Astrocyte (in vitro differentiated cells and primary cell): ENCODE measurements around the gene FTO.

Source experiments
- CTCF ChIP-seq: IDR thresholded peaks from 2 replicates; pipeline ENCODE4 v1.5.1; 2011; ENCODE audit warnings: low read depth, mild to moderate bottlenecking, inconsistent platforms, low read length, moderate library complexity; ENCODE audit not compliant: insufficient read depth
- EZH2 ChIP-seq: IDR thresholded peaks from 2 replicates; pipeline ENCODE4 v1.6.1; 2012; ENCODE audit warnings: mild to moderate bottlenecking, low read length, inconsistent platforms; ENCODE audit not compliant: insufficient read depth

- TF ChIP-seq CTCF (no peak), EZH2 (no peak)
Measured at GRCh38 chr16:54165174-54165911, 461.4 kb downstream of the FTO start.
